GM21390 (cell line): ENCODE measurements around the gene TLE4.
"Not testable (repeated sequence)": the region's sequence is repeated elsewhere in the genome, so short reads cannot be mapped to it uniquely, and the experiment has no call there.

ENCODE experiments used
- ATAC-seq: cut with Tn5 transposase; IDR thresholded peaks from one replicate; pipeline ENCODE4 v1.9.1; 2021; ENCODE audit not compliant: unreplicated experiment

The TLE4 gene

DNA sequence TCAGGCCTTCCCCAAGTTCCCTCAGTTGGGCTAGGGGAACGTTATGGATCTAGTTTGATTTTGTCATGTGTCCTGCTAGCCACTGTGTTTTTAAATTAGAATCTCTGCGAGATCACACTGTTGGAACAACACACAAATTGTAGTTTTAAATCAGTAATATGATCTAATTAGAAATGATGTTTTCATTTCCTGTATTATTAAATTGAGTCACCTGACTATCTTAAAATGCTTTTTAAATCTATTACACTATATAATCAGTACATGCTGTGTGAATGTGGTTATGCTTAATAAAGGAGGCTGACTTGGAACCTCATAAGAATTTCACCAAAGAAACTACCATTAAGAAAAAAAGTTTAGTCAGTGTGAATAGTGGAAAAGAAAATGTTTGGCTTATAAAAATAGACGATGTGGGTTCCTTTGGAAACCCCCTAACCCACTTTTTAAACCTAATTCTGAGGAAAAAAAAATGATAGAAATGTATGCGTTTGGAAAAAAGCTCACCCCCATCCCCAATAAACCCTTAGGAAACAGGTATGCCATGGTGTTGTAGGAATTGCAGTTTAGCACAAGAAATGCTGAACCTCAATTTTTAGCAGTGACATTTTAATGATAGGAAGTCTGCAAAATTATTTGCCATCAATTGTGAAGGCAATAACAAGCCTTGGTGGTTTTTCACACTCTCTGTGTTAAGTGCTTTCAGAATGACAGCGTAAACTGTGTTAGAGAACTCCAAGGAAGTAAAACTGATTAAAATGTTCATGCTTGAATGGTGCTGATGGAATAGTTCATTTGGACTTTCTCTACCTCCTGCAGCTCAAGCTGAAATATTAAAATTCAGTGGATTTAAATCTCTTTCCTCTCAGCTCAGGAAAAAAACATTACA, 59.0 kb downstream of the TLE4 start:
- peak; percentile 89 for ATAC-seq

DNA sequence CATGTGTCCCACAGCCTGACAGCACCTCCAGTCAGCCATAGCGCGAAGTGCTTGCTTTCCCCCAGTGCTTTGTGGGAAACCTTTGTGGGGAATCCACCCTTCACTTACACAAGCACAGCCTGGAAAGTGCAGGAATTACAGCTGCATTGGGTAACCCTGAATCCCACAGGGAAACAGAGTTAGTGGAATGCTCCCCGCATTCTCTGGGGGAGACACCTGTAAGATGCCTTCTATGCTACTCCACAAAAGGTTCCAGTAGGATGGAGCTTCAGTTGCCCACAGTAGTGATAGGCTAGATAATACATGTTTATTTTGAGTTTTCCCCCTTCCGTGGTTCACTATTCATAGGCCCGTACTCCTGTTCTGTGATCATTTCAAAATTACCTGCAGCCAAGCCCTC, 60.3 kb downstream of the TLE4 start:
- ATAC-seq: no peak

DNA sequence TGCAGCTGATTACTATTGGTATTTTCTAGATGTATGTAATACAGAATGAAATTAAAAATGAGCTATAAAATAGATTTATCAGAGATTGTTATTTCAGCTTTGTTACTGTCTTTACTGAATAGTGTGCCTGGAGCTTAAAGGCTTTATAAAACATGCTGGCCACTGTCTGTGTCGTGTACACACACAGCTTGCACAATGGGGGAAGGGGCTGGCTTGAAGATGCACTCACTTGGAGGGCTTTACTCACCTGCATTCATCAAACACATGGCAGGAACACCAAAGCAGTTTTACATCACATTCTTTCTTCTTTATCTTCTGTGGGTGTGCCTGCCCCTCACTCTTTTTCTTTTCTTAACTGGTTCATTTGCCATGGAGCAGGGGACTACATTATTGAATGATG, 60.9 kb downstream of the TLE4 start:
- ATAC-seq: no peak

DNA sequence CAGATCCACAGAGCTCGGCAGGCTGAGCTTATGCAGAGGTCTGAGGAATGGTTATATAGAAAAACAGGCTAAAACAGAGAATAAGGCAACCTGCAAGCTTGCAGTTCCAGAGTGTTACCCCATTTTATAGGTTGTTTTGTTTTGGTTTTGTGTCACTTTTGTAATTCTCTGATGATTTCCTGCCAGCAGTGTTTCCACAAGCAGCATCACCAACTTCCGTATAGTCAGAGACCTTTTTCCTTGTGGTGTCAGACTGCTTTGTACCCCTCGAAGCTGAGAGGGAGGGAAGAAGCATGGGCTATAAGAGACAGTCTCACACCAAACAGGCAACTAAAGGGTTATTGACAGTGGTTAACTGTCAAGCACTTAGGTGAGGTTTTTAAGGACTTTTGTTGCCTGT, 61.8 kb downstream of the TLE4 start:
- ATAC-seq: no peak

DNA sequence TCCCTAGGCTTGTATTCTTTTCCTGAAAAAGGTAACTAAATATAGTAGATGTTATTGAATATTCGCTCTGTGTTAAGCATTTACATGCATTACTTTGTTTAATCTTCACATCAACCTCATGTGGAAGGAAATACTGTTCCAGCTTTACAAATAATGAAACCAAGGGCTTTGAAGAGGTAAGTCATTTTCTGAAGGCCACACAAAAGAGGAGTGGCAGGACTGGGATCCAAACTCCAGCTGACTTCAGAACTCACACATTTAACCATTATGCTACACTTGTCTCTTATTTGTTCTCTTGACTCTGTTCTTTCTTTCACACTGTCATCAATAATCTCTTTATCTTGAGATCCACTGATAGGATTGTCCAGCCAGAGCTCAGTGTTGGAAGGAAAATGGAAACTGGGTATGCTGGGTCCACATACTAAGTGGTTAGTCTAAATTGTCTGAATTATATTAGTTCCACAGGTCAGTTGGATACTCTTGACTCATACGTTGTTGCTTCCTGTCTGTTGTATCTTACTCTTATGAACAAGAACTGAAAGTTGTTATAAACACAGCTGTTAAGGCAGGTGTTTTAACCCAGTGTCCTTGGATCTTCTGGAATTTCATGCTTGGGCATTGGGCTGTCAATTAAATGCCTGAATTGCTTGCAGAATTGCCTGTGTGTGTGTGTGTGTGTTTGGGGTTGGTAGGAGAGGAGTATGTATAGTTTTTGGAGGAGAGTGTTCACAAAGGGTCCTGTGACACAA, 65.6 kb downstream of the TLE4 start:
- ATAC-seq: peak; percentile 69

DNA sequence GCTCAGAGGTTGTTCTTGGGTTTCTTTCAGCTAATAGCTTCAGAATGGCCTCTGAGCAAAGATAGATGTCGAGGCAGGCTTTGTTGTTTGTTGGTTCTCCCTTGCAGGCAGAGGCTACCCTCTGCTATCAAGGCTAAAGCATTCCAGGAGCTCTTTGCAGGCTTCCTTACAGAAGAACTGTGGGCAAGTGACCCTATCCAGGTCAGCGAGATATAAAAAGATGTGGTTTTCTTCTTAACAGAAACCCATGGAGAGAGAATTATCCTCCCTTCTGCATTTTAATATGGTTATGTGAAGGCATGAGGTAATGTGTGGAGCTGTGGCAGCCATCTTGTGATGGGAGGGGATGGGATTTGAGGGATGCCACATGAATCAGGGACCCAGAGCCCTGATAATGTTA, 67.0 kb downstream of the TLE4 start:
- no peak for ATAC-seq

DNA sequence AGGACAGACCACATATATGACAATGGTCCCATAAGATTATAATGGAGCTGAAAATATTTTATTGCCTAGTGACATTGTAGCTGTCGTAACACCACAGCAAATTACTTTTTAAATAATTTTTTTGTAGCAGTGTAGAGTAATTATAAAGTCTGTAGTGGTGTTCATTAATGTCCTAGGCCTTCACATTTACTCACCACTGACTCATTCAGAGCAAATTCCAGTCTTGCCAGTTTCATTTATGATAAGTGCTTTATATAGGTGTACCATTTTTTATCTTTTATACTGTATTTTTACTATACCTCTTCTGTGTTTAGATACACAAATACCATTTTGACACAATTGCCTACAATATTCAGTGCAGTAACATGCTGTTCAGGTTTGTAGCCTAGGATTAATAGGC, 67.6 kb downstream of the TLE4 start:
- ATAC-seq: no peak

DNA sequence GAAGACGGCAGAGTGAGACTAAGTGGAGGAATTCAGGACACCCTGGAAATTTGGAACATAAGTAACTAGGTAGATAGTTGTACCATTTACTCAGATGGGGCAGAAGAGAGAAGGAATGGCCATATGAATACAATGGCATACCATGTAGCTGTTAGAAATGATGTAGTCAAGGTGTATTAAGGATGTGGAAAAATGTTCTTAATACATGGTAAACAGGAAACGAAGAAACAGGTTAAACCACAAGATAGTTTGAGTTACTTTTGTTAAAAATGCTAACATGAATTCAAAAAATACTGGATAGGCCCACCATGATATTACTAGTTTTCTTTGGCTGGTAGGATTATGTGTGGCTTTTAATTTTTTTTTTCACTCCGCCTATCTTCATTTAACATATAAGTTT, 68.3 kb downstream of the TLE4 start:
- not testable (repeated sequence) for ATAC-seq

DNA sequence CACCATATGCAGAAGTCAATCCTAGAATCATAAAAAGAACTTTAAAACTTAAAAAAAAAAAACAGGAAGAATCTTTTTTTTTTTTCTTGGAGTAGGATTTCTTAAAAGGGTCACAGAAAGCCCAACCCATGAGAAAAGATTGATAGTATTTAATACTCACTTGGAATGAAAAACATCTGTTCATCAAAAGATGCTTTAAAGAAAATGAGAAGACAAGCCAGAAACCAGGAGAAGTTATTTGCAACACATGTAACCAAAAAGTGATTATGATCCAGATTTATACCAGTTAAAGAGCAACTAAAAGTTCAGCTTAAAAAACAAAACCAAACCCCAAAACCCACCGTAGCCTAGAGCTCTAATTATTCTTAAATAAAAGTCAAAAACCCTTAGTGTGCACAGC, 69.3 kb downstream of the TLE4 start:
- no peak for ATAC-seq

DNA sequence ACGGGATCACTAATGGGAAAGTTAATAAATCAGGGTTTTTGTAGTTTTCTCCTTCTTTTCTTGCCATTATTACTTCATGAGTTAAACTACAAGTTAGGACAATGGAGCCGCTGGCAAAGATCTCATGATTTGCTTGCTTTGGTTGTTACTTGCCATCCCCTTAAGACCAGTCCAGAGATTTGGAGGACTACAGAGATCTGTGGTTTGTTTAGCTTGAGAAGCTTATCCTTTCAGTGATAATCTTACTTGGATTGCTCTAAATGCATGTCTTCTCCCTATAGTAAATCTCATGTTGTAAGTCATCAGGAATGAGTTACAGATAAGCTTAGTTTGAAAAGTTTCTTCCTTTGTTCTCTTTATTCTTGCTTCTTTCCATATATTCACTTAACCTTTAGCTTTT, 70.9 kb downstream of the TLE4 start:
- no peak for ATAC-seq

DNA sequence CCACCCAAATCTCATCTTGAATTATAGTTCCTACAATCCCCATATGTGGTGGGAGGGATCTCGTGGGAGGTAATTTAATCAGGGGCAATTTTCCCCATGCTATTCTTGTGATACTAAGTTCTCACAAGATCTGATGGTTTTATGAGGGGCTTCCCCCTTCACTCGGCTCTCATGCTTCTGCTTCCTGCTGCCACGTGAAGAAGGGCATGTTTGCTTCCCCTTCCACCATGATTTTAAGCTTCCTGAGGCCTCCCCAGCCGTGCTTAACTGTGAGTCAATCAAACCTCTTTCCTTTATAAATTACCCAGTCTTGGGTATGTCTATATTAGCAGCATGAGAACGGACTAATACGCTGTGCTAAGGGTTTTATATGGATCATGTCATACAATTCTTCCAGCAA, 72.3 kb downstream of the TLE4 start:
- no peak for ATAC-seq

DNA sequence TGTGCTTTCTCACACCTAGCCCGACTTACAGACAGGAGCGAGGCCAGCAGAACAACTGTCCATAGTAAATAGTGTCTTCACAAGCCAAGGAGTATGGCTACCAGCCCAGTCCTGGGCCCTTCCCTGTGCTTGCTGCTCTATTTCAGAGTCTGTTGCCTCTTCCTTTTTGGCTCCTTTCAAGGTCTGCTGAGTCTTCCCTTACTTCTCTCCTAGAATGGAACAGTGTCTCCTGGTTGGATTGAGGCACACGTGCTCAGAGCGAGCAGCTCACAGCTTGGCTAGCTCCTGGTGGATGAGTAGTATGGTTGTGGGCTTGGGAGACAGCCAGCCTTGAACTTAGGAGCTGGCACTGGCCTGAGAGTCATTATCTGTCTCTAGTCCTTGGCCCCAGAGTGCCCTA, 72.8 kb downstream of the TLE4 start:
- no peak for ATAC-seq

DNA sequence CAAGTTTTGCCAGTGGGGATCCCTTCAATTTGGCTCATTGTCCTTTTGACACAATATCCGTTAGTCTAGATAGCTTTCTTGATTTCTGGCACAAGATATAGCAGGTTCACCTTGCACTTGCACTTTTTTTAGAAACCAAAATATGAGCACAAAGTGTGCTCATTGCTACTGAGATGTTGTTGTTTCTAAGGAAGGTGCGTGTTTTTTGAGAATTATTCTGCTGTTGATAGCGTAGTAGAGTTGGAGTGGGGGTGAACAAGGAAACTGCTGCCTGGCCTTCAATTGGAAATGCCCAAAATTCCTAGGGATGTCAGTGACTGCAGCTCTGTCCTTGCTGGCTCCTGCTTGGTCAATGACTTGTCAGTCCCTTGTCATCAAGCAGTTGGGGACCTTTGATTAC, 73.3 kb downstream of the TLE4 start:
- ATAC-seq: no peak

DNA sequence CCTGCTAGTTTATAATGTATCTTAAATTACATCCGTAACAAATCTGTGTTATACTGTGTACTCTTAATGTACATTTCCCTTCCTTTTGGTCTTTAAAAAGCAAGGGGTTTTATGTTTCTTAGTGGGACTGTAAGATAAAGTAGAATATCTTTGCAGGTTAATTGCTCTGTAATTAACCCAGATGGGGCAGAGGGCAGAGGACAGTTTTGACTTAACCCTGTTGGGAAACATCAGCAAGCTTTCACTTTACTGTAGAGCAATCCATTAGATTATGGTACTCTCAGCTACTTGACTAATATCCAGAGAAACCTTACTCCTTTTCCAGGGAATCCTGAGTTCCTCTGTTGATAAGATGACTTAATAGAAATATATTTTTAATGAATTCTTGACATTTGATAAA, 74.3 kb downstream of the TLE4 start:
- no peak for ATAC-seq

DNA sequence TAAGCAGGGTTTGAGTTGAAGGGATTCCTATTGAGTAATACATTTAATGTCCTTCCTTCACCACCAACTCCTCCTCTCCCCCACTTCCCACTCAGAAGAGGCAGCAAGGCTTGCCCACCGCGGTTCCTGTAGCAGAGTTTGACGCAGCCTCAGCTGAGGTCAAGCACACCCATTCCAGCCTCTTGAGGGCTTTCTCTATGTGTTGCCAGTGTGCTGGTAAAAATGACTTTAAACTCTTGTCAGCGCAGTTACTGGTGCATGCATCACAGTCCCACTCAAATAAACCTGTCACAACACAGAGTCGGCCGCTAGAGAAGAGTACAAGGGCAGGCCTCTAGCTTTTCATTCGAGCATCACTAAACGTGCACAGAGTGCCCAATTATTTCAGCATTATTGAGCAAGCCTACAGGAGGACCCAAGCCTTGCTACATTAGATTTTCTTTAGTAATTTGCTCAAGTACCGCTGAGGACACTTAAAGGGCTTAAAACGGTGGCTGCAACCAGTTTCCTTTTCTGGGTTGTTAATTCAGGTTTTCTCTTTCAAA, 79.6 kb downstream of the TLE4 start:
- ATAC-seq: no peak

DNA sequence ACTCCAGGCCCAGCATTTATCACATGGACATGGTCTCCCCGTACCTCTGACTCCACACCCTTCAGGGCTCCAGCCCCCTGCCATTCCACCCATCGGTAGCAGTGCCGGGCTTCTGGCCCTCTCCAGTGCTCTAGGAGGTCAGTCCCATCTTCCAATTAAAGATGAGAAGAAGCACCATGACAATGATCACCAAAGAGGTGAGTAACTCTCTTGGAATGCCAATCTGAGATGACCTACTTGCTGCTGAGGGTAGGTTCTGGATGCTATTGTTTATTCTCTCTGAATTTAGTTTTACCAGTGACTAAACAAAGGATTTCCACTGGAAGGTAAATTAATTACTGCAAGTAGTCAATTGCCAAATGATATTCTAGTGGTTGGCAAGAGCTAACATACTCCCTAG, 80.8 kb downstream of the TLE4 start:
- no peak for ATAC-seq

DNA sequence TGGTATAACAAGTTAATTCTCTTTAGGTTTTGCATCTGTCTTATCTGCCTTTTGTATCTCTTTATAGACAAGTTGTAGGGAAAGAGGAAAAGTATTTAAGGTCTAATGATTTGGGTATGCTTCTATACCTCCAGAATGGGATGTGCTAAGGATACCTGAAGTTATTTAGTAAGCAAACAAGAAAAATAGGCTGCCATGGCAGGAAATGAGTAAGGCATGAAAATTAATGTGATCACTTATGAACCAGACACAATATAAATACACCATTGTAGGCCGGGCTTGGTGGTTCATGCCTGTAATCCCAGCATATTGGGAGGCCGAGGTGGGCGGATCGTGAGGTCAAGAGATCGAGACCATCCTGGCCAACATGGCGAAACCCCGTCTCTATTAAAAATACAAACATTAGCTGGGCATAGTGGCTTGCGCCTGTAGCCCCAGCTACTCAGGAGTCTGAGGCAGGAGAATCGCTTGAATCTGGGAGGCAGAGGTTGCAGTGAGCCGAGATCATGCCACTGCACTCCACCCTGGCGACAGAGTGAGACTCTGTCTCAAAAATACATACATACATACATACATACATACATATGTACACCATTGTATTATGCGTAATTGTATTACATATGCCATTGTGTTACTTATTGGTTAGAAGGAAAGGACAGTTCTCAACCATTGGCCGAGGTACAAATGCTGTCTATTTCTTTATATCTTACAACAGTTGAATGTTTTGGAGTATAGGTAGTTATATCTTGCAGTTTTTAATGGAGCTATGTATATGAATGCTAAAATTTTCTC, 83.0 kb downstream of the TLE4 start:
- not testable (repeated sequence) for ATAC-seq

DNA sequence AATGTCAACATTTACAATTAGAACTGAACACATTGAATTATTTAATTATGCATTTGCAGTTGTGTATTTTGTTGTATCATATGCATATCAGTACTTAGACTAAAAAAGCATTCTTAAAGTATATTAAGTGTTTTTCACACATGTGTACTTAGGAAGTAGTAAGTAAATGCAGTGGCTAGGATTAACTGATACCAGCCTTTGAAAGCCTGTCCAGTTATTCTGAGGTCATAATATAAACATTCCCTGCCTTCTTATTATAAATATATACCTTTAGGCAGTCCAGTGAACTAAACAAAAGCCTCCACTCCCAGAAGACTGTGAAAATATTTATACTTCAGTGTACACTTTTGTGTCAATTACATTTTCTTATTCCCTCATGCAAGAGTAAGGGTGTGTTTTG, 83.8 kb downstream of the TLE4 start:
- no peak for ATAC-seq

DNA sequence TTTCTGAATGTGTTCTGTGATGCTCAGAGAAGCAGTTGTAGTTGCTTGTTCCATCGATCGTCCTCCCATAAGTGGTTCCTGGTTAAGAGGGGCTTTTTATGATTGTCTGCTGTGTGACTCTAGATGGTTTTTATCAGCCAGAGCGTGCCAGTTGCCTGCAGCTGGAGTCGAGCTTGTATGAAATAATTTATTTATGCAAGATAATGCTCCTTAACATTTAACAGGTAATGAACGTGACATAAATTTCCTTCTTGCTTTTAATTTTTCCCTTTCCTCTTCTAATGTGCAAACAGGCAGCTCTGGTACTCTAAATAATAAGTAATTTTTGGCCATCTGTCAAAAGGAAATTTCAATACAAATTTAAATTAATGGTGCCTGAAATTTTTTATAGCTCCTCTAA, 84.4 kb downstream of the TLE4 start:
- ATAC-seq: no peak

DNA sequence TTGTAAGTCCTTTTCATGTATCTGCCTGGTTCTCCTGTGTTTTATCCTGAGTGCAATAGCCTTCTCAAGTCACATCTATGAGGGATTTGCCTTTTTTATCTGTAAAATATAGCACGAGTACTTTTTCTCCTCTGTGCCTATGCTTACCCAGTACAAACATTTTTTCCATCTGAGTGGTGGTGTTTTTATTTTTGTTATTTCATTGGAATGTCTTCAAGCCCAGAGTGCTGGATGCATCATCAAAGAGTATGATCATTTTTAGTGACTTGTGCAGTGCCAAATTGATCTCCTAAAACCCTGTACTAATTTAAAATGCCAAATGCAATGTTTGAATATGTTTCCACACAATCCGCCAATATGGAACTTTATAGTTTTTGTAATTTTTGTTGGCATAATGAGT, 86.1 kb downstream of the TLE4 start:
- no peak for ATAC-seq

DNA sequence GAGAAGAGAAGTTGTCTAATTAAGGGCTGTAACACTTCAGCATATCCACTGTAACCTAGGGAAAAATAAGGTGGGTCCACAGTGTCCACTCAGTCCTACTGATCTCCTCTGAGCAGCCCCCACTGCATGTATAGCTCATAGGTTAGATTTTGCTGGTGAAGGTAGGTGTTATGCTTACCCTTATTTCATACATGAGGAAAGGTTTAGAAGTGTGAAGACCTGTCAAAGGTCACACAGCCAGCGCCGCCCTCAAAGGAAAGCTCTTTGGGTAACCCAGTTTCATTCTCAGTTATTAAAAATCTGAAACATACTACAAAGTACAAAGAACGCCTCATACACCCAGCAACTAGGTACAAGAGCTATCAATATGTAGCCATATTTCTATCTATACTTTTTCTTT, 87.2 kb downstream of the TLE4 start:
- ATAC-seq: no peak
